Heart right ventricle (tissue), 16 donors: ENCODE data around the gene HPN. TPM values are rescaled to one million over a fixed set of nuclear protein-coding genes. Genes with fewer than 3 reads are reported as not detected.
"Not testable (repeated sequence)": the region's sequence is repeated elsewhere in the genome, so short reads cannot be mapped to it uniquely, and the experiment has no call there.

Experiments used
- ATAC-seq, 8 donors: fragments of 200-7000 bp; cut with Tn5 transposase; one replicate each; pipeline ENCODE4 v1.9.1; 2020; ENCODE audit warnings: mild to moderate bottlenecking in 8 of 8, moderate library complexity in 8 of 8, moderate number of reproducible peaks in 1 of 8
- DNase-seq, 2 donors: peaks; one replicate each; pipeline ENCODE4 v3.0.0-alpha.2; 2020
- H3K27ac ChIP-seq, 10 donors: fragments of 200-600 bp; sonication (generic) in 2 of 10; one replicate each; pipeline versions ENCODE4 v1.5.0 to v1.8.0; 2020 to 2022; ENCODE audit warnings: mild to moderate bottlenecking in 3 of 10
- H3K27me3 ChIP-seq, 7 donors: fragments of 200-600 bp; one replicate each; pipeline ENCODE4 v1.8.0; 2021 to 2022; ENCODE audit warnings: mild to moderate bottlenecking in 2 of 7
- H3K36me3 ChIP-seq, 9 donors: fragments of 200-600 bp; sonication (generic) in 1 of 9; one replicate each; pipeline versions ENCODE4 v1.5.0 to v1.8.0; 2020 to 2022; ENCODE audit warnings: mild to moderate bottlenecking in 2 of 9
- H3K4me1 ChIP-seq, 9 donors: fragments of 200-600 bp; sonication (generic) in 1 of 9; one replicate each; pipeline versions ENCODE4 v1.5.0 to v1.8.0; 2020 to 2022; ENCODE audit warnings: mild to moderate bottlenecking in 4 of 9
- H3K4me3 ChIP-seq, 10 donors: fragments of 200-600 bp; sonication (generic) in 2 of 10; one replicate each; pipeline versions ENCODE4 v1.5.0 to v1.8.0; 2020 to 2022; ENCODE audit warnings: mild to moderate bottlenecking in 7 of 10, moderate library complexity in 2 of 10
- H3K9me3 ChIP-seq, 11 donors: fragments of 200-600 bp in 10 of 11; sonication (generic) in 2 of 11; one replicate each; pipeline versions ENCODE4 v1.5.0 to v1.8.0; 2013 to 2022; ENCODE audit warnings: mild to moderate bottlenecking in 2 of 11, control low read depth in 1 of 11, moderate library complexity in 1 of 11
- WGBS, 2 donors: extraction: QIAGEN DNeasy Blood & Tissue Kit; methylation state at CpG; one replicate each; pipeline ENCODE4 v1.1.7; 2013; ENCODE audit warnings: inconsistent platforms in 1 of 2; 5-methylcytosine and 5-hydroxymethylcytosine counted together
- intact Hi-C, 10 donors: fragments of 100-400 bp; cut with DNase I; formaldehyde crosslinking; loops; one replicate each; pipeline versions ENCODE4 v1.11.1 to v1.14.2; 2022
- polyA plus RNA-seq, 2 donors: library from polyadenylated mRNA; stranded (reverse); fragments of 200-250 nt; gene quantifications; one replicate each; pipeline ENCODE4 v1.2.3, GENCODE V29; 2013
- total RNA-seq, 10 donors: library from RNA; stranded (reverse); fragmentation: NEBNext Ultra II Directional in 3 of 10; extraction: Animal tissue kit (Norgen Biotek cat#: 25700) in 3 of 10; gene quantifications; one replicate each; pipeline versions ENCODE4 v1.2.1 to v1.2.4, GENCODE V29; 2021 to 2023
- TF ChIP-seq, protein P1 (sequence below), 9 donors: fragments of 200-600 bp; sonication (generic) in 2 of 9; IDR thresholded peaks; one replicate each; pipeline versions ENCODE4 v1.5.0 to v1.8.0; 2021 to 2022; ENCODE audit warnings: antibody characterized with exemption in 9 of 9, mild to moderate bottlenecking in 5 of 9, moderate library complexity in 1 of 9
- donor health status: Arrhythmogenic right ventricular cardiomyopathy.
- donor health status: ischemic (EF 13 %, LVEDD 7.1; RV severe dilation, severe dysfunction).
- donor health status: healthy with polysubstance abuse.
- donor health status: DM: no; HTN: yes; CAD: no.
- donor health status: DM: no; HTN: no; CAD: no.
- donor health status: ischemic (EF 25% LVEDD 6.9; RV normal size, moderate dysfunction).
- donor health status: ischemic (EF 25% LVEDD 5.7; RV mildly dilated, moderate dysfunction).
- donor health status: healthy.
- donor health status: DM: yes; HTN: yes; CAD: no.
- donor health status: Ischemic cardiomyopathy.
- donor health status: ischemic (EF 35%, LVEDD 5.7; RV mildly dilated, moderate dysfunction).
- donor health status: nonischemic (EF 11% LVEDD 7.7; RV severe dilation, severe dysfunction).
- donor health status: DM: yes; HTN: yes; CAD: no.
- donor health status: PGD.
- donor health status: ischemic (EF 29% LVEDD 5.4; RV normal size, mild dysfunction).
- donor health status: nonischemic (EF 23%, LVEDD 6.1; RV moderate dilation, normal function).

The HPN gene
- total and polyA plus RNA-seq, 12 donors, result 1.4 to 13.1 (median 4.0) TPM

GRCh38 chr19:35027851-35028599 is 13.5 kb upstream of the HPN start:
- no peak overlapping the region for H3K27ac ChIP-seq
- TF ChIP-seq, protein P1, sequence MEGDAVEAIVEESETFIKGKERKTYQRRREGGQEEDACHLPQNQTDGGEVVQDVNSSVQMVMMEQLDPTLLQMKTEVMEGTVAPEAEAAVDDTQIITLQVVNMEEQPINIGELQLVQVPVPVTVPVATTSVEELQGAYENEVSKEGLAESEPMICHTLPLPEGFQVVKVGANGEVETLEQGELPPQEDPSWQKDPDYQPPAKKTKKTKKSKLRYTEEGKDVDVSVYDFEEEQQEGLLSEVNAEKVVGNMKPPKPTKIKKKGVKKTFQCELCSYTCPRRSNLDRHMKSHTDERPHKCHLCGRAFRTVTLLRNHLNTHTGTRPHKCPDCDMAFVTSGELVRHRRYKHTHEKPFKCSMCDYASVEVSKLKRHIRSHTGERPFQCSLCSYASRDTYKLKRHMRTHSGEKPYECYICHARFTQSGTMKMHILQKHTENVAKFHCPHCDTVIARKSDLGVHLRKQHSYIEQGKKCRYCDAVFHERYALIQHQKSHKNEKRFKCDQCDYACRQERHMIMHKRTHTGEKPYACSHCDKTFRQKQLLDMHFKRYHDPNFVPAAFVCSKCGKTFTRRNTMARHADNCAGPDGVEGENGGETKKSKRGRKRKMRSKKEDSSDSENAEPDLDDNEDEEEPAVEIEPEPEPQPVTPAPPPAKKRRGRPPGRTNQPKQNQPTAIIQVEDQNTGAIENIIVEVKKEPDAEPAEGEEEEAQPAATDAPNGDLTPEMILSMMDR (IDR thresholded peaks at IDR 0.05), result no peak
- no peaks in the 10 kb centered on the region for H3K9me3 ChIP-seq
- H3K4me1 ChIP-seq, result peaks cover 0 to 20% (median 12%) of the 10 kb centered on the region in 9 donors
- no peak overlapping the region for H3K4me3 ChIP-seq
- 76 to 80% methylated on average over 7 of the region's 7 CpGs for WGBS, 2 donors
- peaks cover 0 to 22% (median 0%) of the 10 kb centered on the region in 7 donors for H3K27me3 ChIP-seq
- ATAC-seq (no peak), DNase-seq (no peak)
- intact Hi-C loops, result no loop called here
- H3K36me3 ChIP-seq, result peaks cover 0 to 54% (median 26%) of the 10 kb centered on the region in 9 donors

GRCh38 chr19:35028600-35028885 is 13.0 kb upstream of the HPN start:
- not testable (repeated sequence) for H3K27ac ChIP-seq
- H3K36me3 ChIP-seq, result peaks cover 0 to 49% (median 22%) of the 10 kb centered on the region in 9 donors
- 90 to 96% methylated on average over 3 of the region's 3 CpGs for WGBS, 2 donors

DNA sequence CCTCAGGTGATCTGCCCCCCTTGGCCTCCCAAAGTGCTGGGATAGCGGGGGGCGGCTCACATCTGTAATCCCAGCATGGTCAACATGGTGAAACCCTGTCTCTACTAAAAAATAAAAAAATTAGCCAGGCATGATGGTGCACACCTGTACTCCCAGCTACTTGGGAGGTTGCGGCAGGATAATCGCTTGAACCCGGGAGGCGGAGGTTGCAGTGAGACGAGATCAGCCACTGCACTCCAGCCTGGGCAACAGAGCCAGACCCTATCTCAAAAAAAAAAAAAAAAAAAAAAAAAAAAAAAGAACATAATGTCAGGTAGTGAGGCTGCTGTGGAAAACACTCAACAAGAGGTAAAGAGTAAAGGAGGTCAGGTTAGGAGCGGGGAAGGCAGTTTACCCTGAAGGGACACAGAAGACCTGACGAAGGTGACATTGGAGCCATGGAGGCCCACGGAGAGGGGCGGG is 12.2 kb upstream of the HPN start:
- intact Hi-C loops, H3K9me3 ChIP-seq, ATAC-seq, DNase-seq, H3K4me3 ChIP-seq: not testable (repeated sequence)
- Histone ChIP-seq H3K27me3 (peaks cover 0 to 22% (median 0%) of the 10 kb centered on the region in 7 donors), H3K27ac (peak overlapping the region in 1 of 10 donors; percentile 65), H3K4me1 (peaks cover 0 to 20% (median 11%) of the 10 kb centered on the region in 9 donors), H3K36me3 (peaks cover 0 to 49% (median 23%) of the 10 kb centered on the region in 9 donors)
- 72 to 74% methylated on average over 11 of the region's 11 CpGs for WGBS, 2 donors

More at GRCh38 chr19:35028600-35028885, 13.0 kb upstream of the HPN start:
- intact Hi-C loops, H3K9me3 ChIP-seq, H3K4me3 ChIP-seq, ATAC-seq, DNase-seq: not testable (repeated sequence)
- Histone ChIP-seq H3K27me3 (peaks cover 0 to 22% (median 0%) of the 10 kb centered on the region in 7 donors), H3K4me1 (peaks cover 0 to 20% (median 12%) of the 10 kb centered on the region in 9 donors)

DNA sequence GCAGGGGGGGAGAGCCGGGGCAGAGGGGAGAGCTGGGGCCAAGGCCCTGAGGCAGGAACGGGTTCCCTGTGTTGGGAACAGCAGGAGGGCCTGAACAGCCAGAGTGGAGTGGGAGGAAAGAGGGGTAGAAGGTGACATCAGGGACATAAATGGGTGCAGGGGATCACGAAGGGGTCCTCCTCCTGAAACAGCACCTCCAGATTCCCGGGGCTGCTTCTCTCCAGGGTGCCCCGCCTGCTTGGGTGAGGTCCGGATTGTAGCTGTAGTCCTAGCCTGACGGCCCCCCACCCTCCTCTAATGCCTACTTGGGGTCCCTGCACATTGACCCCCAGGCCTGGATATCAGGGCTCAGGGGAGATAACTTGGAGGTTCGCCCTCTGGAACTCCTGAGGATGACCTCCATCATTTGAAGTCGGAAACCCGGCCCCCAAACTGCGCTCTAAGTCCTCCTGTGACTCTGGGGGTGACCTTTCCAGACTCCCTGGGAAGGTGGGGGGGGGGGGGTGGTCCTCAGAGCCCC is 11.7 kb upstream of the HPN start:
- intact Hi-C loops, result no loop called here
- H3K27me3 ChIP-seq, result peaks cover 0 to 22% (median 0%) of the 10 kb centered on the region in 7 donors
- ATAC-seq (peak in 4 of 8 donors; percentile 1 to 19 (median 4)), DNase-seq (no peak)
- TF ChIP-seq, protein P1 (IDR thresholded peaks at IDR 0.05), result no peak
- peaks cover 0 to 20% (median 11%) of the 10 kb centered on the region in 9 donors for H3K4me1 ChIP-seq
- H3K36me3 ChIP-seq, result peaks cover 0 to 47% (median 19%) of the 10 kb centered on the region in 9 donors
- H3K9me3 ChIP-seq, result no peaks in the 10 kb centered on the region
- peak overlapping the region in 9 of 10 donors; percentile 31 to 65 (median 60) for H3K27ac ChIP-seq
- 25 to 32% methylated on average over 11 of the region's 11 CpGs for WGBS, 2 donors
- peak overlapping the region in 9 of 10 donors; percentile 38 to 69 (median 57) for H3K4me3 ChIP-seq

DNA sequence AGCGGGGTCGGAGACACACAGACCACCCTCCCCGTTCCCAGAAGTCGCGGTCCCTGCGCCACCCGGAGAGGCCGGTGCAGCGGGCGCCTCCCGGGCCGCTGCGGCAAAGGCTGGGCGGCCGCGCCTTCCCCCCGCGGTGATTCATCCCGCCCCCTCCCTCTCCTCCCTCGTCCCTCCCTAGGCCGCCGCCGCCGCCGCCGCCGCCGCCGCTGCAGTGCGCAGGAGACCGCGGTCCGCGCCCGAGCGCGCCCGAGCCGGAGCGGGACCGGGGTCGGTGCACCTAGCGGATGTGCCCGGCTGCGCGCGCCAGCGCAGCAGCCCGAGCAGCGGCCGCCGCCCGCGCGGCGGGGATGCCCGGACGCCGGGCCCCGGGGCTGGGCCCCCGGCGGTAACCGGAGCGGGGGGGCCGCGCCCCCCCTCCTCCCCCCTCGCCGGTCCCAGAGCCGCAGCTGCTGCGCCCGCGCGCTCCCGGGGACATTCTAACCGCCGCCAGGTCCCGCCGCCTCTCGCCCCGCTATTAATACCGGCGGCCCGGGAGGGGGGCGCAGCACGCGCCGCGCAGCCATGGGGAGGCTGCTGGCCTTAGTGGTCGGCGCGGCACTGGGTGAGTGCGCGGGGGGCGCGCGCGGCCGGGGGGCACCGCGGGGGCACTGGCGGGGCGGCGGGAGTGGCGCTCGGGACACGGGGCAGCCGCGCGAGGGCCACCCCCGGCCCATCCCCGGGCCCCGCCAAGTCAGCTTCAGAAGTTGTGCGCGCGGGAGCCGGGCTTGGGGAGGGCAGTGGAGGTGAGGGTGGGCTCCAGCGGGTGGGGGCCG is 11.1 kb upstream of the HPN start, which contains the start of gene SCN1B:
Gene SCN1B, plus strand, starts transcription at position 214 of the 815 bp plus-strand sequence. Its CDS starts 351 bp downstream, at position 565.
- Histone ChIP-seq H3K4me1 (peaks cover 0 to 20% (median 11%) of the 10 kb centered on the region in 9 donors), H3K27ac (peak within 1 kb of the TSS in 9 of 10 donors; percentile 31 to 65 (median 61)), H3K4me3 (peak within 1 kb of the TSS; percentile 14 to 69 (median 57)), H3K9me3 (no peaks in the 10 kb centered on the region), H3K27me3 (peaks cover 0 to 22% (median 0%) of the 10 kb centered on the region in 7 donors), H3K36me3 (peaks cover 0 to 41% (median 15%) of the 10 kb centered on the region in 9 donors)
- TF ChIP-seq, protein P1 (IDR thresholded peaks at IDR 0.05), result no peak
- intact Hi-C loops, result no loop called here
- 0 to 1% methylated on average over 72 to 103 of the region's 118 CpGs for WGBS, 2 donors
- ATAC-seq, result peak; percentile 63 to 82 (median 74)
- DNase-seq, result peak; percentile 61 to 73
